Brain microvascular endothelial cell (primary cell): ENCODE data around the gene PITPNM1.

ENCODE experiments used
- DNase-seq: peaks from one replicate; pipeline ENCODE4 v3.0.0-alpha.2; 2020
- H3K27ac ChIP-seq: fragments of 250-450 bp; sonication (Bioruptor Pico); 2 replicates; pipeline ENCODE4 v1.5.1; 2020; ENCODE audit warnings: mild to moderate bottlenecking, moderate library complexity
- H3K27me3 ChIP-seq: fragments of 250-450 bp; sonication (Bioruptor Pico); replicated peaks from 2 replicates; pipeline ENCODE4 v1.5.1; 2020; ENCODE audit warnings: mild to moderate bottlenecking
- H3K36me3 ChIP-seq: fragments of 250-450 bp; sonication (Bioruptor Pico); replicated peaks from 2 replicates; pipeline ENCODE4 v1.5.1; 2020; ENCODE audit warnings: mild to moderate bottlenecking
- H3K4me3 ChIP-seq: 2 replicates; pipeline ENCODE4 v1.5.1; 2011; ENCODE audit warnings: low read depth, mild to moderate bottlenecking, control low read depth, low read length, moderate library complexity
- CTCF ChIP-seq: IDR thresholded peaks from 2 replicates; pipeline ENCODE4 v1.5.1; 2011; ENCODE audit warnings: low read depth, mild to moderate bottlenecking, moderate library complexity, low read length, control low read depth, inconsistent platforms; ENCODE audit errors: missing control alignments
- in situ Hi-C: cut with HindIII; loops from 2 replicates; pipeline ENCODE4 v1.10.0; 2017; ENCODE audit warnings: low sequenced_read_pairs, low pct_ligation_motif_present

The PITPNM1 gene

GRCh38 chr11:67463186-67463585 is 42.0 kb downstream of the PITPNM1 start:
- no peaks in the 10 kb centered on the region for H3K27me3 ChIP-seq
- in situ Hi-C loops, result no loop called here
- H3K27ac ChIP-seq, result no peak overlapping the region
- TF ChIP-seq CTCF, result no peak
- no peak for DNase-seq
- no peaks in the 10 kb centered on the region for H3K36me3 ChIP-seq
- H3K4me3 ChIP-seq, result no peak overlapping the region

GRCh38 chr11:67458266-67458665 is 46.9 kb downstream of the PITPNM1 start:
- in situ Hi-C loops, result no loop called here
- no peak overlapping the region for H3K4me3 ChIP-seq
- no peak overlapping the region for H3K27ac ChIP-seq
- no peak for DNase-seq
- TF ChIP-seq CTCF, result no peak
- no peaks in the 10 kb centered on the region for H3K36me3 ChIP-seq
- no peaks in the 10 kb centered on the region for H3K27me3 ChIP-seq

GRCh38 chr11:67457453-67457852 is 47.7 kb downstream of the PITPNM1 start:
- in situ Hi-C loops, result no loop called here
- no peaks in the 10 kb centered on the region for H3K27me3 ChIP-seq
- H3K36me3 ChIP-seq, result no peaks in the 10 kb centered on the region

GRCh38 chr11:67456068-67456705 is 49.0 kb downstream of the PITPNM1 start:
- in situ Hi-C loops, result no loop called here
- no peaks in the 10 kb centered on the region for H3K27me3 ChIP-seq

More at GRCh38 chr11:67457453-67457852, 47.7 kb downstream of the PITPNM1 start:
- Histone ChIP-seq H3K4me3 (no peak overlapping the region), H3K27ac (no peak overlapping the region)
- no peak for DNase-seq
- no peak for TF ChIP-seq CTCF

GRCh38 chr11:67455054-67455453 is 50.1 kb downstream of the PITPNM1 start, which contains the start of gene CABP4:
TSS of gene CABP4 (plus strand) at chr11:67455354. CDS start at chr11:67455424, 70 bp downstream.
- no peaks in the 10 kb centered on the region for H3K27me3 ChIP-seq
- no peak within 1 kb of the TSS for H3K27ac ChIP-seq

More at GRCh38 chr11:67456068-67456705, 49.0 kb downstream of the PITPNM1 start:
- Histone ChIP-seq H3K36me3 (no peaks in the 10 kb centered on the region), H3K27ac (no peak overlapping the region), H3K4me3 (no peak overlapping the region)
- no peak for DNase-seq
- no peak for TF ChIP-seq CTCF

More at GRCh38 chr11:67455054-67455453, 50.1 kb downstream of the PITPNM1 start, which contains the start of gene CABP4:
- Histone ChIP-seq H3K36me3 (no peaks in the 10 kb centered on the region), H3K4me3 (no peak within 1 kb of the TSS)
- no peak for TF ChIP-seq CTCF
- in situ Hi-C loops, result no loop called here
- no peak for DNase-seq
